HUES6 (cell line): Measurements from ENCODE around the gene P3H2.

Experiments used
- H3K27ac ChIP-seq: 2 replicates; pipeline ENCODE4 v1.7.0; 2013; ENCODE audit warnings: low read depth, mild to moderate bottlenecking, low read length, inconsistent platforms
- H3K27me3 ChIP-seq: 2 replicates; pipeline ENCODE4 v1.6.1; 2013; ENCODE audit warnings: low read length; ENCODE audit not compliant: control insufficient read depth, insufficient read depth
- H3K36me3 ChIP-seq: 2 replicates; pipeline ENCODE4 v1.6.1; 2013; ENCODE audit warnings: low read length; ENCODE audit not compliant: control insufficient read depth, insufficient read depth
- H3K4me1 ChIP-seq: 2 replicates; pipeline ENCODE4 v1.6.1; 2013; ENCODE audit warnings: low read length; ENCODE audit not compliant: control insufficient read depth, insufficient read depth
- H3K4me3 ChIP-seq: 2 replicates; pipeline ENCODE4 v1.5.1; 2013; ENCODE audit warnings: low read depth, low read length
- H3K9ac ChIP-seq: one replicate; pipeline ENCODE4 v1.6.1; 2013; ENCODE audit warnings: mild to moderate bottlenecking, low read length
- H3K9me3 ChIP-seq: 2 replicates; pipeline ENCODE4 v1.6.1; 2013; ENCODE audit warnings: low read depth, low read length; ENCODE audit not compliant: control insufficient read depth, insufficient read depth

P3H2 gene

DNA sequence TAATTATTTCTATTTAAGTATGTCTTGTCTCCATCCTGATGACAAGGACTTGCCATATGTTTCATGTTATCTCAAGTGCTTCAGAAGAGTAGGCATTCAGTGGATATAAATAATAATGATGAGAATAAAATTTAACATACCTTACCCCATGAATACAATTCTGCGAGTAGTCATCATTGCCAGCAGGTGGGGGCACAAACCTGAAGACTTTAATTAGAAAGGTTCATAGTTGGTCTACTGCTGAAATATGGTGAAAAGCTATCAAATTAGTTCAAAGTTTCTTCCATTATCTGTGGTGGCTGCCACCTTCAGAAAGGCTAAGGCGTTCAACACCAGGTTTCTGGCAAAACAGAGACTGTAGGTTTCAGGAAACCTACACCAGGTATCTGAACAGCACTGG, 100.9 kb downstream of the P3H2 start:
- H3K9me3 ChIP-seq, result no peaks in the 10 kb centered on the region
- peaks cover 45% of the 10 kb centered on the region for H3K4me1 ChIP-seq
- no peaks in the 10 kb centered on the region for H3K36me3 ChIP-seq
- H3K27me3 ChIP-seq, result no peaks in the 10 kb centered on the region
- H3K4me3 ChIP-seq, result no peak overlapping the region
- H3K27ac ChIP-seq, result no peak overlapping the region
- H3K9ac ChIP-seq, result no peak overlapping the region

GRCh38 chr3:190019006-190019405, 101.7 kb downstream of the P3H2 start:
- no peak overlapping the region for H3K9ac ChIP-seq
- H3K27ac ChIP-seq, result no peak overlapping the region
- no peaks in the 10 kb centered on the region for H3K27me3 ChIP-seq
- H3K4me3 ChIP-seq, result no peak overlapping the region
- peaks cover 51% of the 10 kb centered on the region for H3K4me1 ChIP-seq
- no peaks in the 10 kb centered on the region for H3K9me3 ChIP-seq
- no peaks in the 10 kb centered on the region for H3K36me3 ChIP-seq

GRCh38 chr3:190018460-190018859, 102.2 kb downstream of the P3H2 start:
- no peaks in the 10 kb centered on the region for H3K9me3 ChIP-seq

DNA sequence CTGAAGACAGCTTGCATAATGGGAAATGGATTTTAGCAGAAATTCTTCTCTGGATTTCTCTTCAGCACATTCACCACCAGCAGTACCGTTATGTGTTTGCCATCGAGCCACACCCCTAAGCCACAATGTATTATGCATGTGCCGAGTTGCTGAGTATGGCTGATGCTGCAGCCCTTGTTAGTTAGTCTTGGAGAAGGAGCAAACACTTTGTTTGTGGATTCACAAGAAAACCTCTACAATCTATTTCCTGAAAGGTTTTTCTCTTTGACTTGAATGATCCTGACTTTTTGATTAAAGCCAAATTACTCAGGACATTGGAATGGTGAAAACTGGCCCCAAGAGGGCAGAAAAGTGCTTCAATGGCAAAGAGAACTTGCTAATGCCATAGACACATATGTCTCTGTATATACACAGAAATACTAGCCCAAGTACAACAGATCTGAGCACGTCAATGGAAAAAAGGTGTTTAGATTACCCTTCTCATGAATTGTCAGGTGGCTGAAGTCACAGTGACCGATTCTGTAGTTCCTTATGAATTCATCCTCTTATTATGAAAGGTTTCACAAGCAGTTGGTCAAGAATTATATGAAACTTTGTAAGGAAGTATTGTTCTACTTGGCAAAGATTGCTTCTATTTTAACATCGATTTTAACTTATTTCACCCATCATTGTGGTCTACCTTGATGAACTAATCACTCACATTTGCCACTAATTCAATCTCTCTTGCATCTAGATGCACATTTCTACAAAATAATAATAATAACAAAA, 103.0 kb downstream of the P3H2 start:
- Histone ChIP-seq H3K4me3 (no peak overlapping the region), H3K27ac (no peak overlapping the region), H3K9me3 (no peaks in the 10 kb centered on the region), H3K27me3 (no peaks in the 10 kb centered on the region), H3K9ac (no peak overlapping the region), H3K36me3 (no peaks in the 10 kb centered on the region), H3K4me1 (peaks cover 64% of the 10 kb centered on the region)

More at GRCh38 chr3:190018460-190018859, 102.2 kb downstream of the P3H2 start:
- no peak overlapping the region for H3K4me3 ChIP-seq
- no peaks in the 10 kb centered on the region for H3K36me3 ChIP-seq
- no peak overlapping the region for H3K27ac ChIP-seq
- H3K27me3 ChIP-seq, result no peaks in the 10 kb centered on the region
- H3K4me1 ChIP-seq, result peaks cover 56% of the 10 kb centered on the region
- H3K9ac ChIP-seq, result no peak overlapping the region

- Histone ChIP-seq H3K4me1 (peaks cover 70% of the 10 kb centered on the region), H3K36me3 (no peaks in the 10 kb centered on the region), H3K9me3 (no peaks in the 10 kb centered on the region), H3K4me3 (no peak overlapping the region), H3K27me3 (no peaks in the 10 kb centered on the region), H3K27ac (no peak overlapping the region), H3K9ac (no peak overlapping the region)
Measured at GRCh38 chr3:190016966-190017365, 103.7 kb downstream of the P3H2 start.

GRCh38 chr3:190014940-190015339, 105.8 kb downstream of the P3H2 start:
- no peaks in the 10 kb centered on the region for H3K27me3 ChIP-seq
- H3K9ac ChIP-seq, result no peak overlapping the region
- H3K4me3 ChIP-seq, result no peak overlapping the region
- H3K9me3 ChIP-seq, result no peaks in the 10 kb centered on the region
- H3K27ac ChIP-seq, result 0 out of 2 replicates have a peak overlapping the region, but pooled peaks have one; percentile 1
- H3K36me3 ChIP-seq, result no peaks in the 10 kb centered on the region
- peaks cover 73% of the 10 kb centered on the region for H3K4me1 ChIP-seq

DNA sequence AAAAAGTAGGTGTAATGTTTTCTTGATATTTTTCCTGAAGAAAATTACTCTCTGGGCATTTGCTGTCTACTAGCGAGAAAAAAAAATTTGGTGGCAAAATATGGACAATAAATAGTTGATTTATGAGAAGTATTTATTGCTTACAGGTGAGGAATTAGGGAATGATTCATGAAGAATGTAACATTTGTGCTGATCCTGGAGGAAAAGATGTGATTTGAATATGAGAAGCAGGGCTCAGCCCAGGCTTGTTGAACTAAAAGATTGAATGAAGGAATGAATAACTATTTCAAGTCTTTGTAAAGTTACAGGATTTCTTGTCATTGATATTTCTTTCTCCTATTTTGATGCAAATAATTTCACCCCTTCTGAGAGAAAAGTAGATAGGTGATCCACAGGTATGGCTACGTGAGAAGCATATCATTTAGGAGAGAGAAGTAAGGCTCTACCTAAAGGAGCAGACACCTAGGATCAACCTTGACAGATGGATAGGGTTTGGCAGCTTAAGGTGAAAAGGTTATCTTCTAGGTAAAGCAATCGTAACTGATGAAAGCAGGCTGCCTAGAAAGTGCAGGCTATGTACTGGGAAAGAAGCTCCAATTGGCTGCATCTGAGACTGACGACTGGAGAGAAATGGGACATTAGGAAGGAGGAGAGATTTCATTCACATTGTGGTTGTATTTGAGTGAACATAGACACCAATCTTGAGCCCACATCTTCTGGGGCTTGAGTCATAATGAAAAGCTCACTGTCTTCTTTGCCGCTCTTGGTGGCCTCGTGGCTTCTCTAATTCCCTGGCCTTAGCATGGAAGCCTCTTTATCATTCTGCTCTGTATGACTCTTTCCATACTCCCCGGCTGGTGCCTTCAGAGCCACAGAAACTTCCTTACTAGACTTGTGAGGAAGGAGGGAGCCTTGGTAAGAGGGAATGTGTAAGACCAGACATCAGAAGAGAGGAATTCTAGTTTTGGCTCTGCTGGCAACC, 106.5 kb downstream of the P3H2 start:
- no peaks in the 10 kb centered on the region for H3K9me3 ChIP-seq
- H3K36me3 ChIP-seq, result no peaks in the 10 kb centered on the region
- no peak overlapping the region for H3K4me3 ChIP-seq
- H3K9ac ChIP-seq, result peak overlapping the region; percentile 35
- H3K4me1 ChIP-seq, result peaks cover 68% of the 10 kb centered on the region
- no peaks in the 10 kb centered on the region for H3K27me3 ChIP-seq
- peak overlapping the region; percentile 75 for H3K27ac ChIP-seq

GRCh38 chr3:190012784-190013183, 107.9 kb downstream of the P3H2 start:
- Histone ChIP-seq H3K4me1 (peaks cover 59% of the 10 kb centered on the region), H3K4me3 (no peak overlapping the region), H3K27me3 (no peaks in the 10 kb centered on the region), H3K9me3 (no peaks in the 10 kb centered on the region), H3K36me3 (no peaks in the 10 kb centered on the region), H3K27ac (peak overlapping the region; percentile 89), H3K9ac (peak overlapping the region; percentile 41)

GRCh38 chr3:190012314-190012782, 108.3 kb downstream of the P3H2 start:
- no peaks in the 10 kb centered on the region for H3K9me3 ChIP-seq
- peak overlapping the region; percentile 41 for H3K9ac ChIP-seq
- no peaks in the 10 kb centered on the region for H3K27me3 ChIP-seq
- H3K36me3 ChIP-seq, result no peaks in the 10 kb centered on the region
- peaks cover 55% of the 10 kb centered on the region for H3K4me1 ChIP-seq
- H3K4me3 ChIP-seq, result no peak overlapping the region; the same call in 1 of the 2 replicates
- H3K27ac ChIP-seq, result peak overlapping the region; percentile 89

DNA sequence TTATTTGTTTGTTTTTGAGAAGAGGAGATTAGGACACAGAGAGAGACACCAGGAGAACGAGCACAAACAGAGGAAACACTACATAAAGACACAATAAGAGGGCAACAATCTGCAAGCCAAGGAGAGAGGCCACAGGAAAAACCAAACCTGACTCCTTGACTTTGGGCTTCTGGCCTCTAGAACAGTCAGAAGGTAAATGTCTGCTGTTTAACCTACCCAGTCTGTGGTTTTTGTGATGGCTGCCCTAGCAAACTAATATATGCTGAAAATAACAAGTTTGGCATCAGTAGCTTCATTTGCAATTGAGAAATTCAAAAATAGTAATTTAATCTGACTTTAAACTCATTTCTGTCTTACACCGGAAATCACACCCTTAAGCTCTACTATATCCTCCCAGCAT, 110.2 kb downstream of the P3H2 start:
- Histone ChIP-seq H3K27me3 (no peaks in the 10 kb centered on the region), H3K9me3 (no peaks in the 10 kb centered on the region), H3K4me1 (peaks cover 49% of the 10 kb centered on the region), H3K36me3 (no peaks in the 10 kb centered on the region), H3K27ac (peak overlapping the region; percentile 19; the same call in 1 of the 2 replicates), H3K9ac (no peak overlapping the region), H3K4me3 (no peak overlapping the region)

GRCh38 chr3:190009614-190010013, 111.1 kb downstream of the P3H2 start:
- H3K27me3 ChIP-seq, result no peaks in the 10 kb centered on the region
- no peak overlapping the region for H3K27ac ChIP-seq
- peaks cover 40% of the 10 kb centered on the region for H3K4me1 ChIP-seq
- no peaks in the 10 kb centered on the region for H3K36me3 ChIP-seq
- no peaks in the 10 kb centered on the region for H3K9me3 ChIP-seq
- no peak overlapping the region for H3K9ac ChIP-seq
- H3K4me3 ChIP-seq, result no peak overlapping the region
